ENCODE measurements around the gene SOX9. TPM values are rescaled to one million over a fixed set of nuclear protein-coding genes. Genes with fewer than 3 reads are reported as not detected.
"Not testable (repeated sequence)": the region's sequence is repeated elsewhere in the genome, so short reads cannot be mapped to it uniquely, and the experiment has no call there.

Gene SOX9
- total RNA-seq, 3 donors from 2014 or later, result 3.0 to 47.7 (median 15.7) TPM

- H3K4me3 ChIP-seq, result no peak overlapping the region
- no peaks in the 10 kb centered on the region for H3K9me3 ChIP-seq
- H3K36me3 ChIP-seq, result no peaks in the 10 kb centered on the region
- DNase-seq (ENCODE audit: low spot score in 2 of 2), result no peak
- intact Hi-C loops (cut with DNase I; ENCODE audit: low total_unique reads), result no loop called here
- TF ChIP-seq POLR2AphosphoS5 (IDR thresholded peaks at IDR 0.05), result no peak
- no peak for TF ChIP-seq POLR2A (IDR thresholded peaks at IDR 0.05)
- TF ChIP-seq CTCF (IDR thresholded peaks at IDR 0.05), result no peak
- H3K27me3 ChIP-seq, result no peaks in the 10 kb centered on the region
- no peaks in the 10 kb centered on the region for H3K4me1 ChIP-seq
- H3K27ac ChIP-seq, result peak overlapping the region; percentile 1 to 62
Observed at GRCh38 chr17:72136692-72137091, 15.9 kb downstream of the SOX9 start.

GRCh38 chr17:72137161-72137560 is 16.3 kb downstream of the SOX9 start:
- Histone ChIP-seq H3K27me3 (no peaks in the 10 kb centered on the region), H3K4me1 (no peaks in the 10 kb centered on the region), H3K4me3 (no peak overlapping the region), H3K27ac (peak overlapping the region; percentile 1 to 62), H3K36me3 (no peaks in the 10 kb centered on the region), H3K9me3 (no peaks in the 10 kb centered on the region)
- no peak for DNase-seq (ENCODE audit: low spot score in 2 of 2)
- TF ChIP-seq POLR2AphosphoS5 (IDR thresholded peaks at IDR 0.05), result no peak
- no peak for TF ChIP-seq POLR2A (IDR thresholded peaks at IDR 0.05)
- no peak for TF ChIP-seq CTCF (IDR thresholded peaks at IDR 0.05)
- intact Hi-C loops (cut with DNase I; ENCODE audit: low total_unique reads), result no loop called here

GRCh38 chr17:72139212-72139611 is 18.4 kb downstream of the SOX9 start:
- H3K27me3 ChIP-seq, result no peaks in the 10 kb centered on the region

GRCh38 chr17:72141336-72141735 is 20.5 kb downstream of the SOX9 start:
- no peaks in the 10 kb centered on the region for H3K27me3 ChIP-seq
- no peaks in the 10 kb centered on the region for H3K4me1 ChIP-seq
- H3K4me3 ChIP-seq, result no peak overlapping the region
- intact Hi-C loops (cut with DNase I; ENCODE audit: low total_unique reads), result no loop called here
- H3K9me3 ChIP-seq, result no peaks in the 10 kb centered on the region
- no peaks in the 10 kb centered on the region for H3K36me3 ChIP-seq
- TF ChIP-seq POLR2AphosphoS5 (IDR thresholded peaks at IDR 0.05) (no peak), POLR2A (IDR thresholded peaks at IDR 0.05) (no peak), CTCF (IDR thresholded peaks at IDR 0.05) (no peak)
- H3K27ac ChIP-seq, result no peak overlapping the region
- DNase-seq (ENCODE audit: low spot score in 2 of 2), result no peak

More at GRCh38 chr17:72139212-72139611, 18.4 kb downstream of the SOX9 start:
- DNase-seq (ENCODE audit: low spot score in 2 of 2), result no peak
- TF ChIP-seq POLR2A (IDR thresholded peaks at IDR 0.05), result no peak
- no peak for TF ChIP-seq POLR2AphosphoS5 (IDR thresholded peaks at IDR 0.05)
- TF ChIP-seq CTCF (IDR thresholded peaks at IDR 0.05), result no peak
- H3K27ac ChIP-seq, result no peak overlapping the region
- intact Hi-C loops (cut with DNase I; ENCODE audit: low total_unique reads), result no loop called here
- no peaks in the 10 kb centered on the region for H3K4me1 ChIP-seq
- no peaks in the 10 kb centered on the region for H3K9me3 ChIP-seq
- H3K4me3 ChIP-seq, result no peak overlapping the region
- no peaks in the 10 kb centered on the region for H3K36me3 ChIP-seq

GRCh38 chr17:72142097-72142496 is 21.3 kb downstream of the SOX9 start:
- H3K27me3 ChIP-seq; H3K27ac ChIP-seq; DNase-seq (ENCODE audit: low spot score in 2 of 2); H3K4me1 ChIP-seq; H3K9me3 ChIP-seq; intact Hi-C loops (cut with DNase I; ENCODE audit: low total_unique reads); H3K36me3 ChIP-seq; H3K4me3 ChIP-seq: not testable (repeated sequence)

GRCh38 chr17:72142614-72143013 is 21.8 kb downstream of the SOX9 start:
- Histone ChIP-seq H3K27ac (no peak overlapping the region), H3K4me3 (no peak overlapping the region), H3K36me3 (no peaks in the 10 kb centered on the region), H3K27me3 (no peaks in the 10 kb centered on the region), H3K9me3 (no peaks in the 10 kb centered on the region), H3K4me1 (no peaks in the 10 kb centered on the region)
- no peak for TF ChIP-seq CTCF (IDR thresholded peaks at IDR 0.05)
- TF ChIP-seq POLR2A (IDR thresholded peaks at IDR 0.05), result no peak
- DNase-seq (ENCODE audit: low spot score in 2 of 2), result no peak
- intact Hi-C loops (cut with DNase I; ENCODE audit: low total_unique reads), result no loop called here

Measured in breast epithelium (tissue), 4 donors.